Naive thymus-derived CD8-positive, alpha-beta T cell (primary cell): ENCODE results near the gene AGAP3. TPM values are rescaled to one million over a fixed set of nuclear protein-coding genes. Genes with fewer than 3 reads are reported as not detected.

Source experiments
- ATAC-seq, 2 donors: fragments of 150-1000 bp; cut with Tn5 transposase in 1 of 2; sonication (Bioruptor Pico), chemical (Tn5 transposase) in 1 of 2; 1 replicate in 1 of 2; 2 replicates in 1 of 2; pipeline ENCODE4 v1.10.0; 2021; ENCODE audit warnings: mild to moderate bottlenecking in 2 of 2, moderate library complexity in 2 of 2
- POLR2A ChIA-PET: fragments of 350-600 bp; sonication (Branson Sonifier 250); formaldehyde crosslinking; loops from one replicate; lab custom pipeline; 2021; ENCODE audit warnings: antibody characterized with exemption; lab: Charles Lee
- DNase-seq, 10 donors: peaks; one replicate each; pipeline versions ENCODE4 v3.0.0 to v3.0.0-alpha.2; 2020 to 2022
- H3K27ac Mint-ChIP-seq, 10 donors: one replicate each; pipeline ENCODE4 v1.8.0; 2020 to 2022; ENCODE audit warnings: mild to moderate bottlenecking in 10 of 10, mixed read lengths in 10 of 10, moderate library complexity in 4 of 10, inconsistent platforms in 1 of 10
- H3K27me3 Mint-ChIP-seq, 5 donors: one replicate each; pipeline ENCODE4 v1.8.0; 2021 to 2022; ENCODE audit warnings: mixed read lengths in 5 of 5
- H3K36me3 Mint-ChIP-seq, 3 donors: one replicate each; pipeline ENCODE4 v1.8.0; 2020 to 2022; ENCODE audit warnings: mixed read lengths in 3 of 3, mild to moderate bottlenecking in 2 of 3, inconsistent platforms in 1 of 3
- H3K4me1 Mint-ChIP-seq, 4 donors: one replicate each; pipeline ENCODE4 v1.8.0; 2021 to 2022; ENCODE audit warnings: mixed read lengths in 4 of 4
- H3K4me3 Mint-ChIP-seq, 10 donors: one replicate each; pipeline ENCODE4 v1.8.0; 2020 to 2022; ENCODE audit warnings: mild to moderate bottlenecking in 10 of 10, mixed read lengths in 10 of 10, moderate library complexity in 6 of 10, inconsistent platforms in 1 of 10
- H3K9me3 Mint-ChIP-seq, 9 donors: one replicate each; pipeline ENCODE4 v1.8.0; 2020 to 2022; ENCODE audit warnings: mixed read lengths in 9 of 9, mild to moderate bottlenecking in 3 of 9, inconsistent platforms in 1 of 9, moderate library complexity in 1 of 9
- polyA plus RNA-seq, 3 donors: library from polyadenylated mRNA; unstranded; fragments of 300-500 nt; fragmentation: Illumina TruSeq; gene quantifications; one replicate each; pipeline ENCODE4 v1.2.3, GENCODE V29; 2021
- total RNA-seq, 8 experiments: library from RNA in 2 of 8; stranded (reverse) in 2 of 8; gene quantifications; one replicate each; pipeline ENCODE4 v1.2.3 and lab custom pipeline; 2021 to 2026

Gene AGAP3
- total and polyA plus RNA-seq, 5 experiments from 2014 or later, result 1.1 to 36.9 (median 6.0) TPM

DNA sequence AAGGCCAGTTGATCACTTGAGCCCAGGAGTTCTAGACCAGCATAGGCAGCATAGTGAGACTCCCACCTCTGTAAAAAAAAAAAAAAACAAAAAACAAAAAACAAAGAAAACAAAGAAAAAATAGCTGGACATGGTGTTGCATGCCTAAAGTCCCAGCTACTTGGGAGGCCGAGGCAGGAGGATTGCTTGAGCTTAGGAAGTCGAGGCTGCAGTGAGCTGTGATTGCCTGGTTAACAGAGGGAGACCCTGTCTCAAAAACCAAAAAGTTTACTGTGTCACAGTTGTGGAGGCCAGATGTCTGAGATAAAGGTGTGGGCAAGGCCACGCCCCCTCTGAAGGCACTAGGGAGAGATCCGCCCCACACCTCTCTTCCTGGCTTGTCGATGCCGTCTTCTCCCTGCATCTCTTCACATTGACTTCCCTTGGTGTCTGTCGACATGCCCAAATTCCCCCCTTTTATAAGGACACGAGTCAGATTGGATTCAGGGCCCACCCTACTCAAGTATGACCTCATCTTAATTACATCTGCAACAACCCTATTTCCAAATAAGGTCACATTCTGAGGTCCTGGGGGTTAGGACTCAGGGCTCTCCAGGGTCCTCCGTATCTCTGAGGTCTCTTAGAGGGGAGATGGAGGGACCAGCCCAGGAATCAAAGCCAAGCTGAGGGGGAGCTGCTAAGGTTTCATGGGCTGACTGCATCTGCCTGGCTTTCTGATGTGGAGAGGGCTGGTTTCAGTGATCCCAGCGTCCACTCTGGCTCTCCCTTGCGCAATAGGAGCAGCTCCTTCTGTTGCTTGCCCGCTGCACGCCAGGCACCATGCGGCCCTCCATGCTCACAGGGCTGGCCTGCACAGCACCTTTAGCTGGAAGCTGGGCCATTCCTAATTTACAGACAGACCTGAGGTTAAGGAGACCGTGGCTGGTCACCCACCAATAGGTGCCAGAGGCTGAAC lies 23.1 kb downstream of the AGAP3 start:
- peaks cover 0 to 3% (median 0%) of the 10 kb centered on the region in 3 donors for H3K36me3 Mint-ChIP-seq
- DNase-seq (no peak), ATAC-seq (no peak)
- no peak overlapping the region for H3K4me3 Mint-ChIP-seq
- peak overlapping the region in 2 of 10 donors; percentile 3 to 24 for H3K27ac Mint-ChIP-seq
- peaks cover 0 to 22% (median 0%) of the 10 kb centered on the region in 5 donors for H3K27me3 Mint-ChIP-seq
- no peaks in the 10 kb centered on the region for H3K9me3 Mint-ChIP-seq
- H3K4me1 Mint-ChIP-seq, result peaks cover 2 to 5% (median 5%) of the 10 kb centered on the region in 4 donors
- POLR2A ChIA-PET, result interaction anchor here (0.6 kb wide), 2 partner anchors 35 to 96 kb away, joined by 3 to 4 read pairs; no protein-coding TSS in a partner anchor

DNA sequence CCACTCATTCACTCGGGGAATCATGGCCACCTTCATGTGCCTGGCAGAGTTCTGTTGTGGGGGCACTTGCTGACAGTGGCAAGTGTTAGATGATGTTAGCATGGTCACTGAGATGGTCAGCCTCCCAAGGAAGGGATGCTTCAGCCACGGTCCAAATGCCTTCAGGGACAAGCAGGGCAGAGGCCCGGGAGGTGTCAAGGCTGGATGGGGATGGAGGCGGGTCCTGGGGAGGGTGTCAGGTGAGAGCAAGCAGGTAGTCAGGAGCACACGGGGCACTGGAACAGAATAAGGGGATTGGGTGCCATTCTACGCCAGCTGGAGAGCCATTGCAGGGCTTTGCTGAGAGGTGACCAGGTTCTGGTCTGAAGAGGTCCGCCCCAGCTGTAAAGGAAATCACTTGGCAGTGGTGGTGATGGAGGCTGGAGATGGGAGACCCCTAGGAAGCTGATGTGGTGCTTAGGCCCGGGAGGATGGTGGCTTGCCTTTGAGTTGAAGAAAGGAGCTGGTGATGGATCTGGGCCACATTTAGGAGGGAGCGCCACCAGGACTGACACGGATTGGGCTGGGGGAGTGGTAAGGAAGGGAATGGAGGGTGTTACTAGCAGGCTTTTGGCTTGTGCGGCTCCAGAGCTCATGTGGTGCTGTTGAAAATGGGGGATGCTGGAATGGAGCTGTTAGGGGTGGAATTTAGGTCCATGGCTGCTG lies 24.1 kb downstream of the AGAP3 start:
- POLR2A ChIA-PET, result no interaction called here
- H3K4me3 Mint-ChIP-seq, result no peak overlapping the region
- H3K27me3 Mint-ChIP-seq, result peaks cover 0 to 22% (median 0%) of the 10 kb centered on the region in 5 donors
- DNase-seq (no peak), ATAC-seq (no peak)
- peaks cover 0 to 5% (median under 1%) of the 10 kb centered on the region in 4 donors for H3K4me1 Mint-ChIP-seq
- H3K9me3 Mint-ChIP-seq, result no peaks in the 10 kb centered on the region
- peak overlapping the region in 2 of 10 donors; percentile 77 to 79 for H3K27ac Mint-ChIP-seq
- H3K36me3 Mint-ChIP-seq, result no peaks in the 10 kb centered on the region

DNA sequence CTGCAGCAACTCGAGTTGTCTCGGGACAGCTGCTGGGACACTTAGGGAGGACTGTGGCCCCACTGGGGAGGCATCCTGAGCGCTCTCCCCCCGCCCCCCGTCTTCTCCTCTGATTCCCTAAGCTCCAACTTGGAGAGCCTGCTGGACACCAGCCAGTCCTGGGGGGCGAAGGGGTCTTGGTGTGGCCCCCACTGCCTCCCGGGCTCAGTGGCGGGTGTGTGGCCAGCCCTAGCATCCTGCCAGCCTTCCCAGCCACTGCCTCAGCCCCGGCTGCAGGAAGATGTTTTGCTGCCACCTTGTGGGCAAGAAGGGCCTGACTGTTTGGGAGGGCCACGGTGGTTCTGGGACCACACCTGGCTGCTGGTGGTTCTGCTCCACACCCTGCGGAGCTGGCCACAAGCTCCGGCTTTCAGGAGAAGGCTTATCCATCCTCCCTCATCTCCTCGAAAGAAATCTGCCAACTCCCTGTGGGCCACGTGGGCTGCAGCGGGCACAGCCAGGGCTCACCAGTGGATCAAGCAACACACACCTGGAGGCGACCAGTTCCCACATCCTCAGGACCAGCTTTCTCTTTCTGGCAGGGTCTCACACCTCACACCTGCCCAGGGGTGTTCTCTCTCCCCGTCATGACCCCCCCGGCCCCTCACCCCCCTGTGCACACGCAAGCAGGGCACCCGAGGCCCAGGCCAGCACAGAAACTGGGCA lies 24.8 kb downstream of the AGAP3 start:
- ATAC-seq (peak; percentile 70 to 81), DNase-seq (peak; percentile 58 to 87 (median 72))
- Mint-ChIP-seq H3K27ac (no peak overlapping the region), H3K4me1 (peaks cover 0 to 8% (median 3%) of the 10 kb centered on the region in 4 donors), H3K9me3 (no peaks in the 10 kb centered on the region), H3K4me3 (no peak overlapping the region), H3K36me3 (no peaks in the 10 kb centered on the region), H3K27me3 (peaks cover 0 to 27% (median 0%) of the 10 kb centered on the region in 5 donors)
- POLR2A ChIA-PET, result interaction anchor here (0.6 to 1.2 kb wide), 3 partner anchors 33 to 147 kb away, joined by 3 read pairs; no protein-coding TSS in a partner anchor

DNA sequence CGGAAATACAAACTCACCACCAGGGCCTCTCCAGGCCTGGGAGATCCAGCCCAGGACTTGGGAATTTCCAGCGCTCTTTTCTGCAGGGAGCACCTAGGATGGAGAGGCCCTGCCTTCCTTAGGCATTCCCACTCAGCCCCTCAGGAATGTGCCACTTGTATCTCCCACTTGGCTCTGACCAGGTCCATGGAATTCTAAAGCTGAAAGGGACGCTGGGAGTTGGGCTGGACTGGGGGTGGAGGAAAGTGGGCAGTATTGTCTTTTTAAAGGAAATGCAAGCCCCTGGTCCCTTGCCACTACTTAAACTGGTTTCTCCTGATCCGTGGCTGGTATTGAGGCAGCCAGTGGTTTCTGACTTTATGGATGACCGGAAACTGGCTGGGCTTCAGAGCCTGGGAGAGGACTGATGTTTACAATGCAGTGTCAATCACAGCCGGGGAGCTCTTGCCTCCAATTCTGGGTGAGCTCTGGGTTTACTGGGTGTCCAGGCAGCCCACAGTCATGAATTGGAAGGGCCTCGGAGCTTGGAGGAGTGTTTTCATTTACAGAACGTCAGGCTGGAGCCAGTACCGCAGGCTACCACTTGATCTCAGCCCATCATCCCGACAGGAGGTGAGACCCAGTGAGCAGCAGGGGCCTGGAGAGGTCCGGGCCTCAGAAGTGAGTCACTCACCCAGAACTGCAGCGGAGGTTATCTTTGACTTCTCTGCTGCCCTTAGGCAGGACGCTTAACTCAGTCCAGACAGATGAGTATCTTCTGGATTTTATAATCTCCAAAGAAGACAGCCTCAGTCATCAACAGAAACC lies 27.3 kb downstream of the AGAP3 start:
- Mint-ChIP-seq H3K36me3 (peaks cover 0 to under 1% (median 0%) of the 10 kb centered on the region in 3 donors), H3K9me3 (no peaks in the 10 kb centered on the region), H3K4me3 (peak overlapping the region in 8 of 10 donors; percentile 36 to 69 (median 50)), H3K27me3 (peaks cover 0 to 28% (median 0%) of the 10 kb centered on the region in 5 donors), H3K27ac (no peak overlapping the region), H3K4me1 (peaks cover 0 to 16% (median 5%) of the 10 kb centered on the region in 4 donors)
- POLR2A ChIA-PET, result no interaction called here
- DNase-seq (no peak), ATAC-seq (no peak)

DNA sequence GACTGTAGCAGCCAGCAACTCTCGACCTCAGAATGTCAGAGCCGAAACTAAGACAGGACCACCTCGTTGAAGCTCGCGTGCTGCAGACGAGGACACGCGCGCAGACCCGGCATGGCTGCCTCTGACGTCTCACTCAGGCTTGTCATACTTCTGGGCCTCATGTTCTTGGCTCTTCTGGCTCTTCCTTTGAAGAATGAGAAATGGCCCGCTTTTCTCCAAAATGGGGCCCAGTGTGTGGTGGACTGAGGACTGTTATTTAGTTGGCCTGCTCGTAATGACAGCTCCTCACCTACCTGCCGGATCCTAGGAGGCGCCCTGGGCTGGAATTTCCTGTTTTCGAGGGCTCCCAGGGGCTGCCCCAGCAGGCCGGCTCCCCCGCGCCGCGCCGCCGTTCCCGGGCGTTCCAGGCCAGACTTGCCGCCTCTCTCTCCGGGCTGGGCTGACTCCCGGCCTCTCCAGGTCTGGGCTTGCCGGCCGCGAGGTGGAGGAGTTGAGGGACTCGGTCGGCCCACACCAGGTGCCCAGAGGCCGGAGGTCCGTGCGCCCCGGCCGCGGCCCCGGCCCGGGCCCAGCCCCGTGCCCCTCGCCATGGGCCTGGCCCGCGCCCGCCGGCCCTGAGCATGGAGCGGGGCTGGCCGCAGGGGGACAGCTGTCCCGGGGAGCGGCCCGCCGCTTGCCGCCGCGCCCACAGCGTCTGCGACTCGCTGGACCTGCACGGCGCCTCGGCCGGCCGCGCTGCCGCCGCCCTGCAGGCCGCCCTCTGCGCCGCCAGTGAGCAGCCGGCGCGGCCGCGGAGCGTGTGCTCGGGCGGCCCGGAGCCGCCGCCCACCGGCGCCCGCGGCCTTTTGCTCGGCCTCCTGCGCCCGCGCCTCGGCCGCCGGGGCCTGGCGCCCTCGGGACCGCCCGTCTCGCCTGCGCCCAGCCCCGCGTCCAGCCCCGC lies 28.1 kb downstream of the AGAP3 start:
- DNase-seq (no peak), ATAC-seq (peak in 1 of 2 donors; percentile 3)
- Mint-ChIP-seq H3K4me3 (peak overlapping the region in 8 of 10 donors; percentile 30 to 69 (median 50)), H3K9me3 (no peaks in the 10 kb centered on the region), H3K27ac (no peak overlapping the region), H3K27me3 (peaks cover 0 to 28% (median 2%) of the 10 kb centered on the region in 5 donors), H3K4me1 (peaks cover 0 to 18% (median 7%) of the 10 kb centered on the region in 4 donors), H3K36me3 (peaks cover 0 to 8% (median 0%) of the 10 kb centered on the region in 3 donors)
- POLR2A ChIA-PET, result no interaction called here

DNA sequence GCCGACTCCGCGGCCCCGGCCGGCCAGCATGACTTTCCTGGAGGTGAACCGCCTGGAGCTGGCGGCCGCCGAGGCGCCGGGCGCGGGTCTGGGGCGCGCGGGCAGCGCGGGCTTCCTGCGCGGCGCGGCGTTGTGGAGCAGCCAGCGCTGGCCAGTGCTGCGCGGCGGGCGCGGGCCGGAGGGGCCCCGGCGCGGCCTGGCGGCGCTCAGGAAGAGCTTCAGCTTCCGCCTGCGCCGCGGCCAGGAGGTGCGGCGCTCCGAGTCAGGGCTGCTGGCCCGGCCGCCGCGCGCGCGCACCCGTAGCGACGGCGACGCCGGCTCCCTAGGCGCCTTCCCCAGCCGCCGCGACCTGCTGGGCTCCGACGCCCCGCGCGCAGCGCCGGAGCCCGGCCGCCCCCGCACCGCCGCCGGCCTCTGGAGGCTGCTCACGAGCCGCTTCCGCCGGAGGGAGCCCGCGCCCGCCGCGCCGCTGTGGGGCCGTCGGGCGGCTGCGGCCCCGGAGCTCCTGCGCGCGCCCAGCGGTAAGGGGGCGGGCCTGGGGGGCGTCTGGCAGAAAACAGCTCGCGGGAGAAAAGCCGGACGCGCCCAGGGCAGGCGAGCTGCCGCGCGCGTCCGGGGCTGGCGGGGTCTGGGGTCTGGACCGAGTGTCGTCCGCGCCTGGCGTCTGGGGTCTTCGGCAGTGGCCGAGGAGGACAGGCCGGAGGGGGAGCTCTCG lies 29.0 kb downstream of the AGAP3 start:
- no peaks in the 10 kb centered on the region for H3K9me3 Mint-ChIP-seq
- ATAC-seq (peak; percentile 50 to 60), DNase-seq (peak in 5 of 10 donors; percentile 18 to 38 (median 22))
- H3K4me3 Mint-ChIP-seq, result peak overlapping the region; percentile 37 to 84 (median 62)
- peak overlapping the region in 5 of 10 donors; percentile 47 to 91 (median 77) for H3K27ac Mint-ChIP-seq
- H3K36me3 Mint-ChIP-seq, result peaks cover 0 to 14% (median 0%) of the 10 kb centered on the region in 3 donors
- POLR2A ChIA-PET, result no interaction called here
- H3K4me1 Mint-ChIP-seq, result peaks cover 0 to 18% (median 8%) of the 10 kb centered on the region in 4 donors
- peaks cover 0 to 28% (median 2%) of the 10 kb centered on the region in 5 donors for H3K27me3 Mint-ChIP-seq

DNA sequence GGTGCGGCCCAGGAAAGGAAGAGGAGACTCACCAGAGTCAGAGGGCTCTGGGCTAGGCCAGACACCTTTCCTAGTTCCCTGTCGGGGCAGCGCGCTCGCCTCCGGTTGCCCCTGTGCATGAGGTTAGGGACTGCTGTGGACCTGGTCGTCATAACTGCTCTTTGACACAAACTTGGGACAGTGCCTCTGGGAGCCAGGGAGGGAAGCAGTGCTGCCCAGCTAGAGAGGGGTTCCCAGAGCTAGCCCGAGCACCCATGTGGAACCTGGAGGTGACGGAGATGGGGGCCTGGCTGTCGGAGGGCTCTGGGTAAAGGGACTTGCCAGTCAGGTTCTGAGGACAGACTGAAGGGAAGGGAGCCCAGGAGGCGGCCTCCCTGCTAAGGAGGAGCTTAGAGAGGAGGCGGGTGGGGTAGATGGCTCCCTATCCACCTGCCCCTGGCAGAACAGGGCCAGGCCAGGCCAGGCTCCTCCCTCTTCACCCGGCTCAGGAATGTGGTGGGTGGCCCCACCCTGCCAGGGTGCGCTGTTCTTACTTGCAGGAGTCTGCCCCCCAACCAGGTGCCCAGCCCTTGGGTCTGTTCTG lies 29.7 kb downstream of the AGAP3 start:
- Mint-ChIP-seq H3K4me1 (peaks cover 0 to 16% (median 8%) of the 10 kb centered on the region in 4 donors), H3K9me3 (no peaks in the 10 kb centered on the region), H3K36me3 (peaks cover 0 to 21% (median 0%) of the 10 kb centered on the region in 3 donors), H3K27me3 (peaks cover 0 to 28% (median 2%) of the 10 kb centered on the region in 5 donors), H3K27ac (peak overlapping the region in 5 of 10 donors; percentile 47 to 91 (median 77)), H3K4me3 (peak overlapping the region; percentile 37 to 84 (median 62))
- DNase-seq (no peak), ATAC-seq (peak; percentile 11 to 24)
- POLR2A ChIA-PET, result no interaction called here

DNA sequence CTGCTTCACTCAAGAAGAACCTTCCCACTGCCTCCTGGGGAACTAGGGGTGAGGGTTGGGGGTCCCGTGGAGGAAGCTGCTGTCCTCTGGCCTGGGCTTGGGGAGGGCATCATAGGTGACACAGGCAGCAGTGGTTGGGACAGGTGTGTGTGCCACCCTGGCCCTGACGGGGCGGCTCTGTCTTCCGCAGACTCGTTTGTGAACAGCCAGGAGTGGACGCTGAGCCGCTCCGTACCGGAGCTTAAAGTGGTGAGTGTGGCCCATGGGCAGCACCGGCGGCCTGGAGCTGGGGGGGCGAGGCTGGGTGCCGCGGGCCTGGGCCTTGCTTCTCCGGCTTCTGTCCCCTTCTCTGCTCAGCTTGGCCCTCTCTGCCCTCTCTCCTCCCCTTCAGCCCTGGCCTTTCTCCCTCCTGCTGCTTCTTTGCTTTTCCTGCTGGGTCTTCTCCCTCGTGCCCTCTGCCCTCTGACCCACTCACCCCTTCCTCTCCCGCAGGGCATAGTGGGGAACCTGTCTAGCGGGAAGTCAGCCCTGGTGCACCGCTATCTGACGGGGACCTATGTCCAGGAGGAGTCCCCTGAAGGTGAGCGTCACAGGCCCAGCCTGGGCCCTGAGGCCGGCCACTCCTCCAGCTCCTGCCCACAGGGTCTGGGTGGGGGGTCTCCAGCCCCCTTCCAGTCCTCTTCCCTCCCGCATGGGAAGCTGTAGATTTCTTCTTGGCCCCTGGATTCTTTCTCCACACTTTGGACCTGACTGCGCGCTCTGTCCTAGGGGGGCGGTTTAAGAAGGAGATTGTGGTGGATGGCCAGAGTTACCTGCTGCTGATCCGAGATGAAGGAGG lies 30.5 kb downstream of the AGAP3 start:
- DNase-seq (no peak), ATAC-seq (no peak)
- Mint-ChIP-seq H3K9me3 (no peaks in the 10 kb centered on the region), H3K4me1 (peaks cover 0 to 16% (median 8%) of the 10 kb centered on the region in 4 donors), H3K27me3 (peaks cover 0 to 28% (median 2%) of the 10 kb centered on the region in 5 donors), H3K4me3 (peak overlapping the region; percentile 58 to 82 (median 72)), H3K27ac (peak overlapping the region; percentile 63 to 93 (median 86)), H3K36me3 (peaks cover 0 to 27% (median 0%) of the 10 kb centered on the region in 3 donors)
- POLR2A ChIA-PET, result interaction anchor here (0.5 to 1.2 kb wide), 2 partner anchors 11 to 99 kb away, joined by 3 to 5 read pairs; no protein-coding TSS in a partner anchor

DNA sequence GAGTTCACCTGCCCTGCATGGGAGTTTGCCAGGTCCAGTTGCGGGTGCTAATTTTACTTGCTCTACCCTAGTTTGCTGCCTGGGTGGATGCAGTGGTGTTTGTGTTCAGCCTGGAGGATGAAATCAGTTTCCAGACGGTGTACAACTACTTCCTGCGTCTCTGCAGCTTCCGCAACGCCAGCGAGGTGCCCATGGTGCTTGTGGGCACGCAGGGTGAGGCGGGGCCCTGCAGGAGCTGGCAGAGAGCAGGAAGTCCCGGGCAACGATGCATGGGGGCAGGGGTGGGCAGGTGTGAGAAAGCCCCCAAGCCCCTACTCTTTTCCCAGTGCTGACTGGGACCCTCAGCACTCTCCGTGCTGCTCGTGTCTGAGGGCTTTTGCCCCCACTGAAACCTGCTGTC lies 31.3 kb downstream of the AGAP3 start:
- peaks cover 0 to 22% (median 2%) of the 10 kb centered on the region in 5 donors for H3K27me3 Mint-ChIP-seq
- peak overlapping the region; percentile 63 to 93 (median 86) for H3K27ac Mint-ChIP-seq
- DNase-seq, result peak in 6 of 10 donors; percentile 17 to 50 (median 39)
- no peaks in the 10 kb centered on the region for H3K9me3 Mint-ChIP-seq
- peaks cover 0 to 27% (median 0%) of the 10 kb centered on the region in 3 donors for H3K36me3 Mint-ChIP-seq
- H3K4me1 Mint-ChIP-seq, result peaks cover 0 to 16% (median 9%) of the 10 kb centered on the region in 4 donors
- POLR2A ChIA-PET, result interaction anchor here (0.5 to 1.2 kb wide), 2 partner anchors 12 to 99 kb away, joined by 3 to 5 read pairs; no protein-coding TSS in a partner anchor
- peak overlapping the region; percentile 58 to 82 (median 72) for H3K4me3 Mint-ChIP-seq
- peak; percentile 76 to 80 for ATAC-seq
